GM23338 (cell line): ENCODE results near the gene HOTAIR. TPM values are rescaled to one million over a fixed set of nuclear protein-coding genes. Genes with fewer than 3 reads are reported as not detected.

ENCODE experiments used
- ATAC-seq: fragments of 200-7000 bp; cut with Tn5 transposase; 3 replicates; pipeline ENCODE4 v1.9.1; 2020
- DNase-seq: peaks from one replicate; pipeline ENCODE4 v3.0.0-alpha.2; 2015; ENCODE audit warnings: low spot score
- H2AFZ ChIP-seq: fragments of 200-600 bp; sonication (generic); 2 replicates; pipeline ENCODE4 v1.8.0; 2016; ENCODE audit warnings: antibody characterized with exemption, mild to moderate bottlenecking, moderate library complexity
- H3F3A ChIP-seq: fragments of 200-600 bp; sonication (generic); replicated peaks from 2 replicates; pipeline ENCODE4 v1.8.0; 2017; ENCODE audit warnings: antibody characterized with exemption, mixed run types, low read depth
- H3K27ac ChIP-seq: fragments of 200-600 bp; sonication (generic); 2 replicates; pipeline ENCODE4 v1.6.1; 2016; ENCODE audit warnings: low read depth
- H3K27me3 ChIP-seq: fragments of 200-600 bp; sonication (generic); 2 replicates; pipeline ENCODE4 v1.8.0; 2016; ENCODE audit warnings: mild to moderate bottlenecking, mixed run types, moderate library complexity; ENCODE audit not compliant: insufficient read depth
- H3K36me3 ChIP-seq: fragments of 200-600 bp; sonication (generic); 2 replicates; pipeline ENCODE4 v1.8.0; 2016; ENCODE audit warnings: mild to moderate bottlenecking; ENCODE audit not compliant: insufficient read depth
- H3K4me1 ChIP-seq: fragments of 200-600 bp; sonication (generic); 2 replicates; pipeline ENCODE4 v1.8.0; 2016; ENCODE audit warnings: mild to moderate bottlenecking, moderate library complexity; ENCODE audit not compliant: insufficient read depth
- H3K4me2 ChIP-seq: fragments of 200-600 bp; sonication (generic); 2 replicates; pipeline ENCODE4 v1.7.1; 2017; ENCODE audit warnings: mixed run types
- H3K4me3 ChIP-seq: fragments of 200-600 bp; sonication (generic); 2 replicates; pipeline ENCODE4 v1.6.1; 2016; ENCODE audit warnings: mixed run types
- H3K79me2 ChIP-seq: fragments of 200-600 bp; sonication (generic); replicated peaks from 2 replicates; pipeline ENCODE4 v1.8.0; 2017; ENCODE audit warnings: mild to moderate bottlenecking; ENCODE audit not compliant: insufficient read depth
- H3K9me2 ChIP-seq: fragments of 200-600 bp; sonication (generic); 2 replicates; pipeline ENCODE4 v1.8.0; 2017; ENCODE audit not compliant: insufficient read depth
- H4K20me1 ChIP-seq: fragments of 200-600 bp; sonication (generic); replicated peaks from 2 replicates; pipeline ENCODE4 v1.8.0; 2017; ENCODE audit warnings: mild to moderate bottlenecking; ENCODE audit not compliant: insufficient read depth
- H3K27ac Mint-ChIP-seq: 2 replicates; pipeline ENCODE4 v1.8.0; 2020; ENCODE audit warnings: inconsistent platforms, mild to moderate bottlenecking, moderate library complexity, mixed read lengths
- H3K27me3 Mint-ChIP-seq: 3 replicates; pipeline ENCODE4 v1.8.0; 2022; ENCODE audit warnings: low read depth, mild to moderate bottlenecking, moderate library complexity, mixed read lengths, inconsistent platforms; ENCODE audit not compliant: insufficient read depth, poor library complexity
- H3K36me3 Mint-ChIP-seq: 3 replicates; pipeline ENCODE4 v1.8.0; 2021; ENCODE audit warnings: low read depth, mild to moderate bottlenecking, inconsistent platforms, moderate library complexity, mixed read lengths
- H3K4me1 Mint-ChIP-seq: 3 replicates; pipeline ENCODE4 v1.8.0; 2020; ENCODE audit warnings: mild to moderate bottlenecking, inconsistent platforms, mixed read lengths
- H3K4me3 Mint-ChIP-seq: 3 replicates; pipeline ENCODE4 v1.8.0; 2021; ENCODE audit warnings: moderate library complexity, mild to moderate bottlenecking, inconsistent platforms, mixed read lengths
- H3K9me3 Mint-ChIP-seq: 3 replicates; pipeline ENCODE4 v1.8.0; 2020; ENCODE audit warnings: moderate library complexity, mild to moderate bottlenecking, inconsistent platforms, mixed read lengths
- CREB1 ChIP-seq: fragments of 250-450 bp; sonication (Bioruptor Pico); IDR thresholded peaks from 2 replicates; pipeline ENCODE4 v1.5.0; 2020; ENCODE audit warnings: low read depth, mild to moderate bottlenecking, moderate library complexity
- ETS1 ChIP-seq: IDR thresholded peaks from 2 replicates; pipeline ENCODE4 v1.6.1; 2016; ENCODE audit warnings: antibody characterized with exemption
- EZH2 ChIP-seq: fragments of 200-600 bp; sonication (generic); IDR thresholded peaks from one replicate; pipeline ENCODE4 v1.8.0; 2017; ENCODE audit warnings: antibody characterized with exemption, mild to moderate bottlenecking, low read depth; ENCODE audit not compliant: unreplicated experiment
- EZH2phosphoT487 ChIP-seq: fragments of 200-600 bp; sonication (generic); IDR thresholded peaks from one replicate; pipeline ENCODE4 v1.8.1; 2018; ENCODE audit warnings: antibody characterized with exemption; ENCODE audit not compliant: unreplicated experiment
- STAT1 ChIP-seq: IDR thresholded peaks from one replicate; pipeline ENCODE4 v1.6.1; 2016; ENCODE audit warnings: antibody characterized with exemption; ENCODE audit not compliant: unreplicated experiment
- ZNF462 ChIP-seq: fragments of 250-450 bp; sonication (Bioruptor Pico); IDR thresholded peaks from 2 replicates; pipeline ENCODE4 v1.5.0; 2020; ENCODE audit warnings: mild to moderate bottlenecking, moderate library complexity
- polyA plus RNA-seq: library from polyadenylated mRNA; unstranded; fragments of >200 nt; fragmentation: Nextera tagmentation; extraction: Ambion mirVana; gene quantifications from 2 replicates; pipeline ENCODE4 v1.2.1, GENCODE V29; 2016
- total RNA-seq: library from RNA; depleted of rRNA; stranded (reverse); fragments of >200 nt; shearing (Covaris generic); gene quantifications from 2 replicates; pipeline ENCODE4 v1.2.3, GENCODE V29; 2014

HOTAIR gene
- total and polyA plus RNA-seq, 2 experiments from 2014 or later: not detected

- Histone ChIP-seq H3K36me3 (no peaks in the 10 kb centered on the region), H3K79me2 (no peaks in the 10 kb centered on the region), H3K4me2 (peak within 1 kb of the TSS; percentile 72), H3K27me3 (peaks cover 100% of the 10 kb centered on the region), H3K9me2 (no peaks in the 10 kb centered on the region), H4K20me1 (peaks cover 53% of the 10 kb centered on the region), H3K27ac (no peak within 1 kb of the TSS), H3K4me1 (peaks cover 32% of the 10 kb centered on the region), H2AFZ (no peak within 1 kb of the TSS), H3K4me3 (peak within 1 kb of the TSS; percentile 50), H3F3A (peaks cover 34% of the 10 kb centered on the region)
- TF ChIP-seq ZNF462: no peak
- no peak for TF ChIP-seq ETS1
- peak; percentile 54 for TF ChIP-seq EZH2
- TF ChIP-seq STAT1: no peak
- TF ChIP-seq EZH2phosphoT487: peak; percentile 4
- 0 out of 2 replicates have a peak, but pooled peaks have one; percentile 17 for TF ChIP-seq CREB1 (CRISPR knock-in tag)
- Mint-ChIP-seq H3K36me3 (no peaks in the 10 kb centered on the region), H3K4me1 (peaks cover 22% of the 10 kb centered on the region), H3K9me3 (peaks cover 6% of the 10 kb centered on the region; the same call in 2 of the 3 replicates), H3K27me3 (peaks cover 97% of the 10 kb centered on the region), H3K4me3 (peak within 1 kb of the TSS; percentile 53; the same call in 1 of the 3 replicates), H3K27ac (no peak within 1 kb of the TSS)
- DNase-seq: peak; percentile 99
- peak; percentile 54 for ATAC-seq
Measured at GRCh38 chr12:53938326-53939140, 36.2 kb downstream of the HOTAIR start, which contains the start of gene HOXC13. Gene HOXC13, plus strand, starts transcription at chr12:53938831. Its CDS starts 76 bp downstream, at chr12:53938907.
